ENCODE data around the gene CRYBA2. TPM values are rescaled to one million over a fixed set of nuclear protein-coding genes. Genes with fewer than 3 reads are reported as not detected.

Gene CRYBA2
- total and polyA plus RNA-seq, 3 donors from 2014 or later, result 0.56 to 2.9 (median 2.7) TPM

- no peak overlapping the region for H3K4me3 ChIP-seq
- TF ChIP-seq, protein P1, sequence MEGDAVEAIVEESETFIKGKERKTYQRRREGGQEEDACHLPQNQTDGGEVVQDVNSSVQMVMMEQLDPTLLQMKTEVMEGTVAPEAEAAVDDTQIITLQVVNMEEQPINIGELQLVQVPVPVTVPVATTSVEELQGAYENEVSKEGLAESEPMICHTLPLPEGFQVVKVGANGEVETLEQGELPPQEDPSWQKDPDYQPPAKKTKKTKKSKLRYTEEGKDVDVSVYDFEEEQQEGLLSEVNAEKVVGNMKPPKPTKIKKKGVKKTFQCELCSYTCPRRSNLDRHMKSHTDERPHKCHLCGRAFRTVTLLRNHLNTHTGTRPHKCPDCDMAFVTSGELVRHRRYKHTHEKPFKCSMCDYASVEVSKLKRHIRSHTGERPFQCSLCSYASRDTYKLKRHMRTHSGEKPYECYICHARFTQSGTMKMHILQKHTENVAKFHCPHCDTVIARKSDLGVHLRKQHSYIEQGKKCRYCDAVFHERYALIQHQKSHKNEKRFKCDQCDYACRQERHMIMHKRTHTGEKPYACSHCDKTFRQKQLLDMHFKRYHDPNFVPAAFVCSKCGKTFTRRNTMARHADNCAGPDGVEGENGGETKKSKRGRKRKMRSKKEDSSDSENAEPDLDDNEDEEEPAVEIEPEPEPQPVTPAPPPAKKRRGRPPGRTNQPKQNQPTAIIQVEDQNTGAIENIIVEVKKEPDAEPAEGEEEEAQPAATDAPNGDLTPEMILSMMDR (IDR thresholded peaks at IDR 0.05), result no peak
- no peak for TF ChIP-seq POLR2A (IDR thresholded peaks at IDR 0.05)
- DNase-seq, result no peak
- no peaks in the 10 kb centered on the region for H3K4me1 ChIP-seq
- H3K9me3 ChIP-seq, result no peaks in the 10 kb centered on the region
- no peaks in the 10 kb centered on the region for H3K36me3 ChIP-seq (ENCODE audit: low read depth, missing control alignments)
- WGBS, 2 donors, result 38 to 50% methylated on average over 1 of the region's 1 CpG
- intact Hi-C loops (cut with DNase I; ENCODE audit: low total_unique reads), result no loop called here
- H3K27ac ChIP-seq, result no peak overlapping the region
- H3K27me3 ChIP-seq, result no peaks in the 10 kb centered on the region
Observed at GRCh38 chr2:219038600-219038999, 45.4 kb upstream of the CRYBA2 start.

DNA sequence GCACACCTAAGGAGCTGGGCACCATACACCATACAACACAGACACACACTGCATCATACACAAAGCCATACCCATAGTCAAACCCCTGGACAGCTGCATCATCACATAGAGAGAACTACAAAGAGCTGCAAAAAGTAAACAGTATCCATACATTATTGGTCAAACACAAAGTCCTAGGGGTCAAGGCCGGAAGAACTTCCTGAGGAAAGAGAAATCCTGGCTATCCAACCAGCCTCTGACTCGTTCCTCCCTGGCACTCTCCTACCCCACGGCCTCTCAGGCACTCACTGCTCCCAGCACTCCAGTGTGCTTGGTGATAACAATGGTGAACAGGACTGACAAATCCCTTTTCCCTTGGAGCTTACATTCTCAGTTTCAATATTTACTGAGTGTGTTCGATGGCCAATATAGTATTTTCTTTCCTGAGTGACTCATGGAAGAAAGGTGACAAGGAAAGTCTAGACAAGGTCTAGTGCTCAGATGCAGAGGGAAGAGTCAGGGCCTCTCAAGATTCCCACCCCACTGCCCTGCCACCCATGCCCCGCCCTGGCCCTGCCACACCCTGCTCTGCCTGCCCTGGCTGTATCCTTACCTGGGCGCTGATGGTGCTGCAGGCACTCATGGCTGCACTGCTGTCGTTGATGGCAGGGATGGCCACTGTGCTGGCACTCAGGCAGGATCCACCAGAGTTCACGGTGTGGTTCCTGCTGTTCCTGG lies 44.7 kb upstream of the CRYBA2 start:
- DNase-seq, result no peak
- TF ChIP-seq, protein P1 (IDR thresholded peaks at IDR 0.05), result no peak
- no peak for TF ChIP-seq POLR2A (IDR thresholded peaks at IDR 0.05)
- H3K27ac ChIP-seq, result no peak overlapping the region
- no peaks in the 10 kb centered on the region for H3K4me1 ChIP-seq
- 51 to 73% methylated on average over 6 to 8 of the region's 8 CpGs for WGBS, 2 donors
- no peaks in the 10 kb centered on the region for H3K36me3 ChIP-seq (ENCODE audit: low read depth, missing control alignments)
- H3K27me3 ChIP-seq, result no peaks in the 10 kb centered on the region
- H3K9me3 ChIP-seq, result no peaks in the 10 kb centered on the region
- intact Hi-C loops (cut with DNase I; ENCODE audit: low total_unique reads), result no loop called here
- no peak overlapping the region for H3K4me3 ChIP-seq

GRCh38 chr2:219035942-219036341 lies 42.7 kb upstream of the CRYBA2 start:
- intact Hi-C loops (cut with DNase I; ENCODE audit: low total_unique reads), result no loop called here
- TF ChIP-seq POLR2A (IDR thresholded peaks at IDR 0.05), result no peak
- TF ChIP-seq, protein P1 (IDR thresholded peaks at IDR 0.05), result no peak
- Histone ChIP-seq H3K27ac (no peak overlapping the region), H3K9me3 (no peaks in the 10 kb centered on the region), H3K4me3 (no peak overlapping the region), H3K27me3 (no peaks in the 10 kb centered on the region), H3K36me3 (ENCODE audit: low read depth, missing control alignments) (no peaks in the 10 kb centered on the region), H3K4me1 (no peaks in the 10 kb centered on the region)
- WGBS, 2 donors, result 65 to 87% methylated on average over 2 of the region's 2 CpGs
- no peak for DNase-seq

DNA sequence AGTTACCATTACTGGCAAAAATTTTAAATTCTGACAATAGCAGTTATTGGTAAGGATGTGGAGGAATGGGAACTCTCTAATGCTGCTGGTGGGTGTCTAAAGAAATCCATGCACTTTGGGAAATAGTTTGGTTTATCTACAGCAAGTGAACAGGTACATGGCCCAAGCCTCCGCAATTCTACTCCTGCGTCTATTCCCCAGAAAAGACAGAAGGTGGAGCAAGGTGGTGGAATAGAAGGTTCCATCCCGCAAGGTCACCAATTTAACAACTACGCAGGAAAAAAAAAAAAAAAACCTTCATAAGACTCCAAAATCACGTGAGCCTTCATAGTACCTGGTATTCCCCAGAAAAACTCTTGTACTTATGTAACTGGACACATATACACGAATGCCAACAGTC lies 41.6 kb upstream of the CRYBA2 start:
- intact Hi-C loops (cut with DNase I; ENCODE audit: low total_unique reads), result no loop called here
- no peaks in the 10 kb centered on the region for H3K36me3 ChIP-seq (ENCODE audit: low read depth, missing control alignments)
- no peak for TF ChIP-seq POLR2A (IDR thresholded peaks at IDR 0.05)
- TF ChIP-seq, protein P1 (IDR thresholded peaks at IDR 0.05), result no peak
- H3K4me1 ChIP-seq, result no peaks in the 10 kb centered on the region
- no peak for DNase-seq
- no peaks in the 10 kb centered on the region for H3K9me3 ChIP-seq
- no peak overlapping the region for H3K27ac ChIP-seq
- 55 to 69% methylated on average over 6 of the region's 6 CpGs for WGBS, 2 donors
- no peaks in the 10 kb centered on the region for H3K27me3 ChIP-seq
- H3K4me3 ChIP-seq, result no peak overlapping the region
